IMR-90 (cell line): ENCODE data around the gene COPS4.

Experiments
- BHLHE40 ChIP-seq: fragments of 150-350 bp; IDR thresholded peaks from 2 replicates; pipeline ENCODE4 v1.6.1; 2016; ENCODE audit warnings: mild to moderate bottlenecking, low read depth, low read length
- CEBPB ChIP-seq: IDR thresholded peaks from 2 replicates; pipeline ENCODE4 v1.6.1; 2012; ENCODE audit warnings: low read depth, low read length, improper control_type of control experiment
- CHD1 ChIP-seq: IDR thresholded peaks from 2 replicates; pipeline ENCODE4 v1.6.1; 2012; ENCODE audit warnings: low read depth, low read length, improper control_type of control experiment
- CTCF ChIP-seq: conservative IDR thresholded peaks from 2 replicates; pipeline ENCODE4 v1.5.1; 2012; ENCODE audit warnings: mild to moderate bottlenecking, low read depth, low read length, improper control_type of control experiment
- POLR2A ChIP-seq: IDR thresholded peaks from 2 replicates; pipeline ENCODE4 v1.6.1; 2012; ENCODE audit warnings: mild to moderate bottlenecking, low read depth, low read length
- RAD21 ChIP-seq: IDR thresholded peaks from 2 replicates; pipeline ENCODE4 v1.6.1; 2012; ENCODE audit warnings: low read length, improper control_type of control experiment
- RCOR1 ChIP-seq: IDR thresholded peaks from 2 replicates; pipeline ENCODE4 v1.6.1; 2012; ENCODE audit warnings: mild to moderate bottlenecking, low read length, improper control_type of control experiment; ENCODE audit not compliant: insufficient replicate concordance
- RFX5 ChIP-seq: IDR thresholded peaks from 2 replicates; pipeline ENCODE4 v1.8.0; 2012; ENCODE audit warnings: low read depth, mild to moderate bottlenecking, low read length, moderate library complexity
- SMC3 ChIP-seq: fragments of 150-350 bp; IDR thresholded peaks from 2 replicates; pipeline ENCODE4 v1.6.1; 2016; ENCODE audit warnings: low read depth, mild to moderate bottlenecking, antibody characterized with exemption, low read length, moderate library complexity

DNA sequence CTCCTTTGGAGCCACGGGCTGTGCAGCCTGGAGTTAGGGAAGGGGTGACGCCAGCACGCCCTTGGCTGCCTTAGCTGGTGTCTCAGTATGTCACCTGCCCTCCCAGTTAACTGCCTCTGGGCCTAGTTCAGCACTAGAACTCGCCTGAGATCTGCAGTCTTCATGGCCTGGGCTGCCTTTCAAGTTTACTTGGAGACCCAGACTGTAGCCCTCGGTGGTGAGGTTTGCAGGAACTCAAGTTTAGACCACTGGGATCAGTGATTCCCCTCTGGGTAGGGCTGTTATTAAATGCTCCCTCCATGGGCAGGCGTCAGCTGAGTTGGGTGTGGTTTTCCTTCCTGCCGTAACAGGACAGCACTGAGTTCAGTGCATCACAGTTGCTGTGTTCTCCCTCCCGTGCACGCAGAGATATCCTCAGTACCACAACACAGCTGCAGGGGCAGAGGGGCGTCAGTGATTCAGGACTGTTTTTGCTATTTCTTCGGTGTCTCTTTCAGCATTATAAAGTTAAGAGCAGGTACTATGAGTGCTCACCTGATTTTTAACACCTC is 49.0 kb downstream of the COPS4 start:
- TF ChIP-seq CTCF (no peak), POLR2A (no peak), RCOR1 (no peak), RAD21 (no peak), RFX5 (no peak), CHD1 (no peak), BHLHE40 (no peak), CEBPB (no peak), SMC3 (no peak)
